Glutamatergic neuron (in vitro differentiated cells): ENCODE measurements around the gene HDAC9. TPM values are rescaled to one million over a fixed set of nuclear protein-coding genes. Genes with fewer than 3 reads are reported as not detected.
A peak's percentile ranks its signal among the peaks of the same experiment; 100 is the strongest.

Experiments
- DNase-seq: peaks from one replicate; pipeline ENCODE4 v3.0.0; 2022
- H3K27ac Mint-ChIP-seq: one replicate; pipeline ENCODE4 v1.8.0; 2020; ENCODE audit warnings: mild to moderate bottlenecking, mixed read lengths, inconsistent platforms; ENCODE audit not compliant: unreplicated experiment
- H3K27me3 Mint-ChIP-seq: one replicate; pipeline ENCODE4 v1.8.0; 2020; ENCODE audit warnings: mild to moderate bottlenecking, moderate library complexity, mixed read lengths, inconsistent platforms; ENCODE audit not compliant: unreplicated experiment
- H3K36me3 Mint-ChIP-seq: one replicate; pipeline ENCODE4 v1.8.0; 2020; ENCODE audit warnings: mild to moderate bottlenecking, mixed read lengths, inconsistent platforms; ENCODE audit not compliant: unreplicated experiment
- H3K4me1 Mint-ChIP-seq: one replicate; pipeline ENCODE4 v1.8.0; 2020; ENCODE audit warnings: mild to moderate bottlenecking, low read depth, mixed read lengths, inconsistent platforms; ENCODE audit not compliant: unreplicated experiment
- H3K4me3 Mint-ChIP-seq: one replicate; pipeline ENCODE4 v1.8.0; 2020; ENCODE audit warnings: mild to moderate bottlenecking, mixed read lengths, inconsistent platforms; ENCODE audit not compliant: unreplicated experiment
- H3K9me3 Mint-ChIP-seq: one replicate; pipeline ENCODE4 v1.8.0; 2020; ENCODE audit warnings: mild to moderate bottlenecking, moderate library complexity, mixed read lengths, inconsistent platforms; ENCODE audit not compliant: unreplicated experiment
- CTCF ChIP-seq: fragments of 200-600 bp; sonication (generic); IDR thresholded peaks from one replicate; pipeline ENCODE4 v1.5.0; 2021; ENCODE audit not compliant: partially characterized antibody, unreplicated experiment
- total RNA-seq: library from RNA; stranded (reverse); fragmentation: NEBNext Ultra II Directional; extraction: Animal tissue kit (Norgen Biotek cat#: 25700); gene quantifications from one replicate; pipeline ENCODE4 v1.2.1, GENCODE V29; 2021; ENCODE audit not compliant: unreplicated experiment

Gene HDAC9
- total RNA-seq, 1 donor from 2014 or later: 94.8 TPM

DNA sequence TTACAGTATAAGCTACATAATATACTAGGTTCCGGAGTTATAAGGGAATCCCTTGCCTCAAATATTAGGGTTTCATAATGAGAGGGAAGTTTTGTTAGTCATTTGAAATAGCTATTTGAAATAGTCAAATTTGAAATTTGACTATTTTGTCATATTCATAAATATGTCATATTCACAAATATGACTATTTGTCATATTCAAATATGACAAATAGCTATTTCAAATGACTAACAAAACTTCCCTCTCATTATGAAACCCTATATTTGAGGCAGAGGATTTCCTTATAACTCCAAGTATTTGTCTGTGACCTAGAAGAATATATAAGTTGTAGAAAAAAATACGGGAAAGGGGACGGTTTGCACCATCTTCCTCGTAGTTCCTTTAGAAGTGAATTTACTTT, 76.6 kb downstream of the HDAC9 start:
- Mint-ChIP-seq H3K4me1 (peaks cover 23% of the 10 kb centered on the region), H3K36me3 (no peaks in the 10 kb centered on the region), H3K27me3 (no peaks in the 10 kb centered on the region), H3K4me3 (no peak overlapping the region), H3K27ac (no peak overlapping the region), H3K9me3 (peaks cover 5% of the 10 kb centered on the region)
- no peak for DNase-seq
- TF ChIP-seq CTCF: no peak

DNA sequence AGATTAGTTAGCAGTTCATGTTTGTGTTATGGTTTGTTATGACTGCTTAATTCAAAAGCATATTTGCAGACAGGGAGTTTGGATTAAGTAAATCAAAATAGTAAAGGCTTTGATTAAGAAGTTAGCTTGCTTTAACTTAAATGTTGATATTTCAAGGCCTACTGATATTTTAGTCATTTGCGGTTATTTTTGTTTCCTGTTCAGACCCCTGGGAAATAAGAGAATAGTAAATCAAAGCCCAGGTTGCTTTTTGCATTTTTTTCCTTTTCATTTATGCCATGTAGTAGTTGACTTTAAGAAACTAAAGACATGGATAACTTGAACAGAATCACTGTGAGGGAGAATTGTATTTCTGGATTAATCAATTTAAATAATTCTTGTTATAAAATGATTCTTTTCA, 77.3 kb downstream of the HDAC9 start:
- Mint-ChIP-seq H3K36me3 (no peaks in the 10 kb centered on the region), H3K4me1 (peaks cover 23% of the 10 kb centered on the region), H3K27ac (no peak overlapping the region), H3K4me3 (peak overlapping the region; percentile 42), H3K27me3 (no peaks in the 10 kb centered on the region), H3K9me3 (peaks cover 5% of the 10 kb centered on the region)
- no peak for TF ChIP-seq CTCF
- DNase-seq: no peak

DNA sequence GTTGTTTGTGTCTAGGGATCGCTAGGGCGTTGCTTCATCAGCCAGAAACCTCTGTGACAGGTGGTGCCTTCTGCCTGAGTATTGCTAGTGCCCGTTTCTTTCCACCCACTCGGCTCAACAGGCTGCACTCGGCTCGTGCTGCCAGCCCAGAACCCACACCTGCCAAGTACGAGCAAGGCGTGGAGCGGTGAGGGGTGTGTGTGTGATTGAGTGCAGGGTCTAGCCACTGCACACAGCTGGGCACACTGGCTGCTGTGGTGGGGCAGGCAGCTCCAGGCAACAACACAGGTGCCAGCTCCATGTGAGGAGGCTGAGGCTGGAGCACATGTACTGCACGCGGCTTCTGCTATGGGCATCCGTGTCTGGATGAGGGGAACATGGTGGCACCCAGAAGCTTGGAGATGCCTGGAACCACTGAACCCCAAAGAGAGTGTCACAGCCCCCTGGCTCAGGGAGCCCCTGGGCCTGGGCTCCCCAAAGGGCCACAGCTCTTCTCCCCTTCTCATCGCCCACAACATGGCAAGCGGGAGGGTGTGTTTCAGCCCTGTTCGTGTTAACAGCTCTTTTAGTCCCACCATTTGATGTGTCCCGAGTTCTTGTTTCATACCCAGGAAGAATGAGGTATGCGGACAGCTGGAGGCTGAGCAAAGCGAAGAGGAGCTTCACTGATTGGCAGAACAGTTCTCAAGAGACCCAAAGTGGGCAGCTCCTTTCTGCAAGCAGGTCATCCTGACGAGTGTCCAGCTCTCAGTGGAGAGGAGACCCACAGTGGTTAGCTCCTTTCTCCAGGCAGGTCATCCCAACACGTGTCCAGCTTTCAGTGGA, 78.1 kb downstream of the HDAC9 start:
- Mint-ChIP-seq H3K27ac (peak overlapping the region; percentile 20), H3K4me1 (peaks cover 27% of the 10 kb centered on the region), H3K4me3 (no peak overlapping the region), H3K9me3 (peaks cover 5% of the 10 kb centered on the region), H3K27me3 (no peaks in the 10 kb centered on the region), H3K36me3 (no peaks in the 10 kb centered on the region)
- peak; percentile 63 for DNase-seq
- no peak for TF ChIP-seq CTCF

DNA sequence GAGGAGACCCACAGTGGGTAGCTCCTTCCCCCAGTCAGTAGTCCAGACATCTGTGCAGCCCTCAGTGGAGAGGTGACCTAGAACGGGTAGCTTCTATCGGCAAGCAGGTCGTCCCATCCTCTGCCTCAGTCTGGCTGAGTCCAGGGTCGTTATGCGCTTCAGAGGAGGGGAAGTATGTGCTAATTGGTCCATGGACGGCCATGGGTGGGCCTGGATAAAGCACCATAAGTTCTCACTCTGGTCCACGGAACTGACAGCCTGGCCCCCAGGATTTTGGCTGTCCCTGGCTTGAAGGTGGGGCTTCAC, 78.6 kb downstream of the HDAC9 start:
- peak overlapping the region; percentile 20 for H3K27ac Mint-ChIP-seq
- H3K4me1 Mint-ChIP-seq: peaks cover 32% of the 10 kb centered on the region
- H3K4me3 Mint-ChIP-seq: no peak overlapping the region
- H3K36me3 Mint-ChIP-seq: no peaks in the 10 kb centered on the region
- no peak for TF ChIP-seq CTCF
- H3K27me3 Mint-ChIP-seq: no peaks in the 10 kb centered on the region
- H3K9me3 Mint-ChIP-seq: peaks cover 5% of the 10 kb centered on the region
- DNase-seq: no peak

GRCh38 chr7:18574676-18575075, 79.1 kb downstream of the HDAC9 start:
- H3K9me3 Mint-ChIP-seq: peaks cover 5% of the 10 kb centered on the region
- no peak for DNase-seq
- H3K4me3 Mint-ChIP-seq: no peak overlapping the region
- H3K4me1 Mint-ChIP-seq: peaks cover 35% of the 10 kb centered on the region
- TF ChIP-seq CTCF: no peak
- H3K36me3 Mint-ChIP-seq: no peaks in the 10 kb centered on the region
- H3K27me3 Mint-ChIP-seq: no peaks in the 10 kb centered on the region
- H3K27ac Mint-ChIP-seq: no peak overlapping the region
